Cardiac muscle cell (in vitro differentiated cells and primary cell): ENCODE results near the gene MTERF4. TPM values are rescaled to one million over a fixed set of nuclear protein-coding genes. Genes with fewer than 3 reads are reported as not detected.

ENCODE experiments used
- DNase-seq, 2 donors: peaks; one replicate each; pipeline versions ENCODE4 v3.0.0 to v3.0.0-alpha.2; 2010 to 2017; ENCODE audit warnings: low read depth in 1 of 2, low spot score in 1 of 2
- H3K27ac ChIP-seq: fragments of 200-600 bp; sonication (generic); 2 replicates; pipeline ENCODE4 v1.5.1; 2016
- H3K27me3 ChIP-seq: fragments of 200-600 bp; sonication (generic); 2 replicates; pipeline ENCODE4 v1.6.0; 2016; ENCODE audit warnings: control low read depth
- H3K36me3 ChIP-seq: fragments of 200-600 bp; sonication (generic); 2 replicates; pipeline ENCODE4 v1.5.1; 2016; ENCODE audit warnings: control low read depth
- H3K4me1 ChIP-seq: fragments of 200-600 bp; sonication (generic); 2 replicates; pipeline ENCODE4 v1.8.1; 2017; ENCODE audit warnings: low read depth, mild to moderate bottlenecking, mixed run types
- H3K4me3 ChIP-seq: fragments of 200-600 bp; sonication (generic); 2 replicates; pipeline ENCODE4 v1.5.1; 2016; ENCODE audit warnings: mild to moderate bottlenecking
- H3K9me3 ChIP-seq: fragments of 200-600 bp; sonication (generic); 2 replicates; pipeline ENCODE4 v1.5.1; 2017; ENCODE audit warnings: low read depth, mild to moderate bottlenecking, control low read depth
- CTCF ChIP-seq: IDR thresholded peaks from 2 replicates; pipeline ENCODE4 v1.5.1; 2012; ENCODE audit warnings: low read depth, mild to moderate bottlenecking, low read length
- polyA plus RNA-seq: library from polyadenylated mRNA; unstranded; fragments of >200 nt; fragmentation: Nextera tagmentation; extraction: Ambion mirVana; gene quantifications from 2 replicates; pipeline ENCODE4 v1.2.1, GENCODE V29; 2016
- total RNA-seq: library from RNA; depleted of rRNA; stranded (reverse); fragments of >200 nt; gene quantifications from 2 replicates; pipeline ENCODE4 v1.2.3, GENCODE V29; 2016

The MTERF4 gene
- total and polyA plus RNA-seq, 2 experiments from 2014 or later, result 26.9 to 105 TPM

GRCh38 chr2:241141214-241141770 lies 39.2 kb upstream of the MTERF4 start:
- H3K4me3 ChIP-seq, result no peak overlapping the region
- no peaks in the 10 kb centered on the region for H3K4me1 ChIP-seq
- TF ChIP-seq CTCF, result no peak
- no peak overlapping the region for H3K27ac ChIP-seq
- DNase-seq, result no peak
- H3K36me3 ChIP-seq, result no peaks in the 10 kb centered on the region
- no peaks in the 10 kb centered on the region for H3K9me3 ChIP-seq
- no peaks in the 10 kb centered on the region for H3K27me3 ChIP-seq

- H3K36me3 ChIP-seq, result no peaks in the 10 kb centered on the region
- no peaks in the 10 kb centered on the region for H3K9me3 ChIP-seq
- H3K27me3 ChIP-seq, result no peaks in the 10 kb centered on the region
- no peak for TF ChIP-seq CTCF
- no peak overlapping the region for H3K4me3 ChIP-seq
- no peak for DNase-seq
- H3K27ac ChIP-seq, result no peak overlapping the region
- H3K4me1 ChIP-seq, result no peaks in the 10 kb centered on the region
Measured at GRCh38 chr2:241140445-241140840, 38.4 kb upstream of the MTERF4 start.

GRCh38 chr2:241139531-241140444 lies 37.7 kb upstream of the MTERF4 start:
- DNase-seq, result no peak
- no peaks in the 10 kb centered on the region for H3K9me3 ChIP-seq
- H3K36me3 ChIP-seq, result no peaks in the 10 kb centered on the region
- no peaks in the 10 kb centered on the region for H3K4me1 ChIP-seq
- TF ChIP-seq CTCF, result no peak
- no peaks in the 10 kb centered on the region for H3K27me3 ChIP-seq
- no peak overlapping the region for H3K27ac ChIP-seq
- H3K4me3 ChIP-seq, result no peak overlapping the region

- Histone ChIP-seq H3K4me1 (no peaks in the 10 kb centered on the region), H3K9me3 (no peaks in the 10 kb centered on the region), H3K27ac (no peak overlapping the region), H3K4me3 (no peak overlapping the region), H3K27me3 (no peaks in the 10 kb centered on the region), H3K36me3 (no peaks in the 10 kb centered on the region)
- TF ChIP-seq CTCF, result no peak
- DNase-seq, result no peak
Measured at GRCh38 chr2:241138471-241138870, 36.4 kb upstream of the MTERF4 start.

- DNase-seq, result no peak
- Histone ChIP-seq H3K27me3 (no peaks in the 10 kb centered on the region), H3K4me3 (no peak overlapping the region), H3K4me1 (no peaks in the 10 kb centered on the region), H3K9me3 (no peaks in the 10 kb centered on the region), H3K36me3 (no peaks in the 10 kb centered on the region), H3K27ac (no peak overlapping the region)
- TF ChIP-seq CTCF, result no peak
Measured at GRCh38 chr2:241137276-241138190, 35.4 kb upstream of the MTERF4 start.
